HL-60 (cell line): ENCODE measurements around the gene VSIG1.

Source experiments
- DNase-seq, 2 experiments: peaks; one replicate each; pipeline ENCODE4 v3.0.0-alpha.2; 2010 to 2020; ENCODE audit warnings: low read depth in 1 of 2, low spot score in 1 of 2
- H3K27ac ChIP-seq: fragments of 250-450 bp; sonication (Bioruptor Pico); replicated peaks from 2 replicates; pipeline ENCODE4 v1.5.1; 2020; ENCODE audit warnings: mild to moderate bottlenecking, moderate library complexity
- H3K27me3 ChIP-seq: fragments of 250-450 bp; sonication (Bioruptor Pico); 2 replicates; pipeline ENCODE4 v1.5.1; 2021; ENCODE audit warnings: mild to moderate bottlenecking, moderate library complexity; ENCODE audit not compliant: insufficient read depth, poor library complexity, severe bottlenecking
- H3K4me3 ChIP-seq: replicated peaks from 2 replicates; pipeline ENCODE4 v1.5.1; 2011; ENCODE audit warnings: mild to moderate bottlenecking, control low read depth, low read length; ENCODE audit not compliant: insufficient read depth
- CTCF ChIP-seq: IDR thresholded peaks from one replicate; pipeline ENCODE4 v1.5.1; 2011; ENCODE audit warnings: low read length, control low read depth, inconsistent platforms; ENCODE audit not compliant: insufficient read depth
- GABPA ChIP-seq: IDR thresholded peaks from 2 replicates; pipeline ENCODE4 v1.6.1; 2012; ENCODE audit warnings: low read depth
- POLR2AphosphoS5 ChIP-seq: IDR thresholded peaks from 2 replicates; pipeline ENCODE4 v1.6.1; 2012; ENCODE audit warnings: low read depth
- SPI1 ChIP-seq: IDR thresholded peaks from 2 replicates; pipeline ENCODE4 v1.6.1; 2012; ENCODE audit warnings: low read depth, mild to moderate bottlenecking, borderline replicate concordance
- TF ChIP-seq, protein P1 (sequence below): IDR thresholded peaks from 2 replicates; pipeline ENCODE4 v1.6.1; 2012; ENCODE audit warnings: low read depth; ENCODE audit not compliant: insufficient replicate concordance

VSIG1 gene

GRCh38 chrX:108072746-108073145, 27.9 kb downstream of the VSIG1 start:
- Histone ChIP-seq H3K4me3 (no peak overlapping the region), H3K27ac (no peak overlapping the region), H3K27me3 (peaks cover 5% of the 10 kb centered on the region)
- TF ChIP-seq CTCF (no peak), GABPA (no peak), SPI1 (no peak), POLR2AphosphoS5 (no peak)
- TF ChIP-seq, protein P1, sequence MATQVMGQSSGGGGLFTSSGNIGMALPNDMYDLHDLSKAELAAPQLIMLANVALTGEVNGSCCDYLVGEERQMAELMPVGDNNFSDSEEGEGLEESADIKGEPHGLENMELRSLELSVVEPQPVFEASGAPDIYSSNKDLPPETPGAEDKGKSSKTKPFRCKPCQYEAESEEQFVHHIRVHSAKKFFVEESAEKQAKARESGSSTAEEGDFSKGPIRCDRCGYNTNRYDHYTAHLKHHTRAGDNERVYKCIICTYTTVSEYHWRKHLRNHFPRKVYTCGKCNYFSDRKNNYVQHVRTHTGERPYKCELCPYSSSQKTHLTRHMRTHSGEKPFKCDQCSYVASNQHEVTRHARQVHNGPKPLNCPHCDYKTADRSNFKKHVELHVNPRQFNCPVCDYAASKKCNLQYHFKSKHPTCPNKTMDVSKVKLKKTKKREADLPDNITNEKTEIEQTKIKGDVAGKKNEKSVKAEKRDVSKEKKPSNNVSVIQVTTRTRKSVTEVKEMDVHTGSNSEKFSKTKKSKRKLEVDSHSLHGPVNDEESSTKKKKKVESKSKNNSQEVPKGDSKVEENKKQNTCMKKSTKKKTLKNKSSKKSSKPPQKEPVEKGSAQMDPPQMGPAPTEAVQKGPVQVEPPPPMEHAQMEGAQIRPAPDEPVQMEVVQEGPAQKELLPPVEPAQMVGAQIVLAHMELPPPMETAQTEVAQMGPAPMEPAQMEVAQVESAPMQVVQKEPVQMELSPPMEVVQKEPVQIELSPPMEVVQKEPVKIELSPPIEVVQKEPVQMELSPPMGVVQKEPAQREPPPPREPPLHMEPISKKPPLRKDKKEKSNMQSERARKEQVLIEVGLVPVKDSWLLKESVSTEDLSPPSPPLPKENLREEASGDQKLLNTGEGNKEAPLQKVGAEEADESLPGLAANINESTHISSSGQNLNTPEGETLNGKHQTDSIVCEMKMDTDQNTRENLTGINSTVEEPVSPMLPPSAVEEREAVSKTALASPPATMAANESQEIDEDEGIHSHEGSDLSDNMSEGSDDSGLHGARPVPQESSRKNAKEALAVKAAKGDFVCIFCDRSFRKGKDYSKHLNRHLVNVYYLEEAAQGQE, result no peak
- no peak for DNase-seq

DNA sequence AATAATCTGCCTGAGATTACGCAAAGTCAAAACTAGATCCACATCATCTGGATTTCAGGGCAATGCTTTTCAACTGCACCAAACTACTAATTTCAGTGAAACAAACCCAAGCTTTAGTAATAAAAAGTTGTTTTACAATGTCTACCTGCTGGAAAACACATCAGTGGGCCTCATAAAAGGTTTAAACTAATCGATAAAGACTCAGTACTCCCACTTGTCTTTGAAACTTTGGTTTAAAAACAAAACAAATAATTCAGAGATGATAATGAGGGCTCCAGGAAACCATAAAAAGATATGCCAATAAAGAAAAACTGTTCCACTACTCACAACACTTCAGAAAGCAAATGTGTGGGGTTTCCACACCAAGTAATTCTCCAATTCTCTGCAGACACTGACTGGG, 36.2 kb downstream of the VSIG1 start:
- no peaks in the 10 kb centered on the region for H3K27me3 ChIP-seq
- DNase-seq, result no peak
- TF ChIP-seq SPI1 (no peak), POLR2AphosphoS5 (no peak)
- TF ChIP-seq, protein P1, result no peak
- H3K4me3 ChIP-seq, result no peak overlapping the region
- H3K27ac ChIP-seq, result no peak overlapping the region

GRCh38 chrX:108087792-108088191, 42.9 kb downstream of the VSIG1 start:
- Histone ChIP-seq H3K4me3 (no peak overlapping the region), H3K27me3 (no peaks in the 10 kb centered on the region), H3K27ac (no peak overlapping the region)
- TF ChIP-seq POLR2AphosphoS5 (no peak), CTCF (no peak), GABPA (no peak), SPI1 (no peak)
- TF ChIP-seq, protein P1, result no peak
- DNase-seq, result no peak
